K562 (cell line): Measurements from ENCODE around the gene IL17RC. TPM values are rescaled to one million over a fixed set of nuclear protein-coding genes. Genes with fewer than 3 reads are reported as not detected.
A peak's percentile ranks its signal among the peaks of the same experiment; 100 is the strongest.

ENCODE experiments used
- ATF7 ChIP-seq: fragments of 450-650 bp; IDR thresholded peaks from 2 replicates; pipeline ENCODE4 v1.7.1; 2014; ENCODE audit warnings: mild to moderate bottlenecking, moderate library complexity
- BRD9 ChIP-seq: fragments of 450-650 bp; IDR thresholded peaks from 2 replicates; pipeline ENCODE4 v1.6.1; 2018; ENCODE audit warnings: low read depth; ENCODE audit not compliant: partially characterized antibody
- CEBPB ChIP-seq: fragments of 450-650 bp; IDR thresholded peaks from 2 replicates; pipeline ENCODE4 v1.6.1; 2016; ENCODE audit warnings: missing genetic modification characterization, missing compliant biosample characterization
- EGR1 ChIP-seq: fragments of 450-650 bp; conservative IDR thresholded peaks from 2 replicates; pipeline ENCODE4 v1.6.1; 2017; ENCODE audit warnings: mild to moderate bottlenecking
- ELF1 ChIP-seq: fragments of 200-800 bp; sonication (Bioruptor generic); IDR thresholded peaks from 2 replicates; pipeline ENCODE4 v1.6.1; 2016; ENCODE audit warnings: missing genetic modification characterization, missing compliant biosample characterization
- ERF ChIP-seq: fragments of 450-650 bp; formaldehyde crosslinking; IDR thresholded peaks from 2 replicates; pipeline ENCODE4 v1.4.0; 2020; ENCODE audit warnings: mild to moderate bottlenecking, mixed read lengths
- FOXA1 ChIP-seq: fragments of 450-650 bp; IDR thresholded peaks from 2 replicates; pipeline ENCODE4 v1.6.1; 2016; ENCODE audit warnings: mild to moderate bottlenecking, borderline replicate concordance
- HNRNPLL ChIP-seq: fragments of 200-400 bp; formaldehyde crosslinking; IDR thresholded peaks from 2 replicates; pipeline ENCODE4 v1.6.1; 2017; ENCODE audit warnings: low read length, low read depth, mild to moderate bottlenecking; ENCODE audit not compliant: poor library complexity, severe bottlenecking
- MTA3 ChIP-seq: fragments of 450-650 bp; formaldehyde crosslinking; IDR thresholded peaks from 2 replicates; pipeline ENCODE4 v1.6.1; 2017; ENCODE audit warnings: mild to moderate bottlenecking, borderline replicate concordance
- POLR2A ChIP-seq: fragments of 450-650 bp; conservative IDR thresholded peaks from 2 replicates; pipeline ENCODE4 v1.6.1; 2016
- POLR2AphosphoS2 ChIP-seq: IDR thresholded peaks from 2 replicates; pipeline ENCODE4 v1.6.1; 2012; ENCODE audit warnings: low read length, improper control_type of control experiment
- POLR2B ChIP-seq: fragments of 450-650 bp; IDR thresholded peaks from 2 replicates; pipeline ENCODE4 v1.6.1; 2018; ENCODE audit warnings: low read depth; ENCODE audit not compliant: partially characterized antibody
- RBFOX2 ChIP-seq: fragments of 200-400 bp; formaldehyde crosslinking; IDR thresholded peaks from 2 replicates; pipeline ENCODE4 v1.6.1; 2017; ENCODE audit warnings: low read depth, mild to moderate bottlenecking, low read length, moderate library complexity
- RBM15 ChIP-seq: fragments of 200-400 bp; formaldehyde crosslinking; IDR thresholded peaks from 2 replicates; pipeline ENCODE4 v1.6.1; 2018; ENCODE audit warnings: mild to moderate bottlenecking, low read length, moderate library complexity; ENCODE audit not compliant: insufficient read depth
- SAFB ChIP-seq: fragments of 200-400 bp; formaldehyde crosslinking; IDR thresholded peaks from 2 replicates; pipeline ENCODE4 v1.6.1; 2017; ENCODE audit warnings: low read depth, low read length, borderline replicate concordance
- SMARCE1 ChIP-seq: fragments of 450-650 bp; IDR thresholded peaks from 2 replicates; pipeline ENCODE4 v1.7.1; 2016; ENCODE audit warnings: mild to moderate bottlenecking
- SMC3 ChIP-seq: conservative IDR thresholded peaks from 2 replicates; pipeline ENCODE4 v1.6.1; 2011; ENCODE audit warnings: low read depth, low read length, improper control_type of control experiment; ENCODE audit not compliant: insufficient read depth
- TRIM24 ChIP-seq, 2 experiments: fragments of 450-650 bp; IDR thresholded peaks; 2 replicates each; pipeline ENCODE4 v1.6.1; 2016
- ZNF583 ChIP-seq: fragments of 250-450 bp; sonication (Bioruptor Pico); IDR thresholded peaks from 2 replicates; pipeline ENCODE4 v1.4.0; 2020
- polyA plus RNA-seq, 8 experiments: library from polyadenylated mRNA; depleted of rRNA in 4 of 8; stranded (reverse) in 5 of 8; unstranded in 3 of 8; fragments of >200 nt; fragmentation: Nextera tagmentation in 2 of 8; fragmentation: Illumina TruSeq in 1 of 8; extraction: Ambion mirVana in 2 of 8; extraction: Trizol in 1 of 8; gene quantifications; 2 replicates each; pipeline versions ENCODE4 v1.2.1 to v1.2.3, GENCODE V29; 2011 to 2014; ENCODE audit warnings: inconsistent platforms in 1 of 8, missing spikeins in 1 of 8
- total RNA-seq, 7 experiments: library from RNA; depleted of rRNA in 6 of 7; stranded (reverse); fragments of >200 nt in 6 of 7; fragmentation: Illumina TruSeq in 2 of 7; extraction: Trizol in 2 of 7; gene quantifications; 2 replicates each; pipeline versions ENCODE4 v1.2.1 to v1.2.3, GENCODE V29; 2011 to 2021; ENCODE audit warnings: low replicate concordance in 1 of 7
- TF ChIP-seq, protein P1 (sequence below): fragments of 450-650 bp; IDR thresholded peaks from 2 replicates; pipeline ENCODE4 v1.6.1; 2018; ENCODE audit not compliant: partially characterized antibody
- TF ChIP-seq, protein P2 (sequence below), 3 experiments: fragments of 200-800 bp in 1 of 3; sonication (Bioruptor generic) in 1 of 3; sonication (generic) in 1 of 3; formaldehyde crosslinking in 1 of 3; IDR thresholded peaks; 2 replicates each; pipeline versions ENCODE4 v1.6.1 to v1.8.0; 2016 to 2022; ENCODE audit warnings: mild to moderate bottlenecking in 2 of 3, missing compliant biosample characterization in 2 of 3, missing genetic modification characterization in 2 of 3, missing genetic modification reagents in 1 of 3
- TF ChIP-seq, protein P3 (sequence below): sonication (generic); formaldehyde crosslinking; IDR thresholded peaks from 2 replicates; pipeline ENCODE4 v1.8.1; 2023; ENCODE audit warnings: mild to moderate bottlenecking, missing genetic modification reagents

IL17RC gene
- total and polyA plus RNA-seq, 9 of the 15 experiments (the other 6 are each of a cell fraction or from before 2014, with no cell fraction given), result 0.15 to 11.4 (median 7.1) TPM; not detected in 1

DNA sequence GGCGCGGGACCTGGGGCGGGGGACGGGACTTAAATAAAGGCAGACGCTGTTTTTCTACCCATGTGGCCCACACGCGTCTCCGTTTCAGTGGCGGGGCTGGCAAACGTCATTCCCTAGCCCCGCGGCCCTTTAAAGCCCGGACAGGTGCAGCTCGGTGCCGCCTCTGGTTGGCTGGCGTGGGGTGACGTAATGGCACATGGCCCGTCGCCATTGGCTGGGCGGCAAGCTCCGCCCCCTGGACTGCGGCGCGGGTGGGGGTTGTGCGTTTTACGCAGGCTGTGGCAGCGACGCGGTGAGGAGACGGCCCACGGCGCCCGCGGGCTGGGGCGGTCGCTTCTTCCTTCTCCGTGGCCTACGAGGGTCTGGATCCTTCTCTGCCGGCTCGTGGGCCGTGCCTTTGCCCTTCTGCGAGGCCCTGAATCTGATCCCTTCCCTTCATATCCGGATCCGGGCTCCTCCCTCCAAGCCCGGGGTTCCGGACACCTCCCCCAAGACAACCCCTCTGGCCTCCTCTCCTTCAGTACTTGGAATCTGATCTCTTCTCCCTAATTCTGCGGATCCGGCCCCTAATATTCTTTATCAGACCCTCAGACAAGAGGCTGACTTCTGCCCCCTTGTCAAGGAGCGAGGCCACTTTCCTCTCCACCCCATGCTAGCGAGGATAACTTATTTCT lies 16.8 kb downstream of the IL17RC start, which contains the start of gene CRELD1 (continued):
- 0 out of 2 replicates have a peak, but pooled peaks have one; percentile 15 for TF ChIP-seq SMARCE1
- 0 out of 2 replicates have a peak, but pooled peaks have one; percentile 71 for TF ChIP-seq ERF
- TF ChIP-seq FOXA1, result no peak
- TF ChIP-seq, protein P1, sequence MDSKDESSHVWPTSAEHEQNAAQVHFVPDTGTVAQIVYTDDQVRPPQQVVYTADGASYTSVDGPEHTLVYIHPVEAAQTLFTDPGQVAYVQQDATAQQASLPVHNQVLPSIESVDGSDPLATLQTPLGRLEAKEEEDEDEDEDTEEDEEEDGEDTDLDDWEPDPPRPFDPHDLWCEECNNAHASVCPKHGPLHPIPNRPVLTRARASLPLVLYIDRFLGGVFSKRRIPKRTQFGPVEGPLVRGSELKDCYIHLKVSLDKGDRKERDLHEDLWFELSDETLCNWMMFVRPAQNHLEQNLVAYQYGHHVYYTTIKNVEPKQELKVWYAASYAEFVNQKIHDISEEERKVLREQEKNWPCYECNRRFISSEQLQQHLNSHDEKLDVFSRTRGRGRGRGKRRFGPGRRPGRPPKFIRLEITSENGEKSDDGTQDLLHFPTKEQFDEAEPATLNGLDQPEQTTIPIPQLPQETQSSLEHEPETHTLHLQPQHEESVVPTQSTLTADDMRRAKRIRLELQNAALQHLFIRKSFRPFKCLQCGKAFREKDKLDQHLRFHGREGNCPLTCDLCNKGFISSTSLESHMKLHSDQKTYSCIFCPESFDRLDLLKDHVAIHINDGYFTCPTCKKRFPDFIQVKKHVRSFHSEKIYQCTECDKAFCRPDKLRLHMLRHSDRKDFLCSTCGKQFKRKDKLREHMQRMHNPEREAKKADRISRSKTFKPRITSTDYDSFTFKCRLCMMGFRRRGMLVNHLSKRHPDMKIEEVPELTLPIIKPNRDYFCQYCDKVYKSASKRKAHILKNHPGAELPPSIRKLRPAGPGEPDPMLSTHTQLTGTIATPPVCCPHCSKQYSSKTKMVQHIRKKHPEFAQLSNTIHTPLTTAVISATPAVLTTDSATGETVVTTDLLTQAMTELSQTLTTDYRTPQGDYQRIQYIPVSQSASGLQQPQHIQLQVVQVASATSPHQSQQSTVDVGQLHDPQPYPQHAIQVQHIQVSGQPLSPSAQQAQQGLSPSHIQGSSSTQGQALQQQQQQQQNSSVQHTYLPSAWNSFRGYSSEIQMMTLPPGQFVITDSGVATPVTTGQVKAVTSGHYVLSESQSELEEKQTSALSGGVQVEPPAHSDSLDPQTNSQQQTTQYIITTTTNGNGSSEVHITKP, result peak; percentile 60
- peak; percentile 56; the same call in 1 of the 2 replicates for TF ChIP-seq EGR1
- TF ChIP-seq, protein P2, sequence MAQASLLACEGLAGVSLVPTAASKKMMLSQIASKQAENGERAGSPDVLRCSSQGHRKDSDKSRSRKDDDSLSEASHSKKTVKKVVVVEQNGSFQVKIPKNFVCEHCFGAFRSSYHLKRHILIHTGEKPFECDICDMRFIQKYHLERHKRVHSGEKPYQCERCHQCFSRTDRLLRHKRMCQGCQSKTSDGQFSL (CRISPR knock-in tag; IDR thresholded peaks at IDR 0.05), result peak; percentile 71
- TF ChIP-seq, protein P2 (tag; IDR thresholded peaks at IDR 0.05), result no peak
- TF ChIP-seq POLR2AphosphoS2, result peak; percentile 82; the same call in 1 of the 2 replicates
- peak; percentile 39; the same call in 1 of the 2 replicates for TF ChIP-seq CEBPB
- TF ChIP-seq SAFB, result peak; percentile 91
- peak; percentile 58 for TF ChIP-seq ELF1 (tag)
- peak; percentile 88 for TF ChIP-seq RBFOX2
- no peak for TF ChIP-seq TRIM24 (IDR thresholded peaks at IDR 0.05)
- TF ChIP-seq POLR2A, result peak; percentile 91
- peak; percentile 99 for TF ChIP-seq ATF7
- peak; percentile 59 for TF ChIP-seq HNRNPLL
- TF ChIP-seq RBM15, result no peak
- TF ChIP-seq, protein P3, sequence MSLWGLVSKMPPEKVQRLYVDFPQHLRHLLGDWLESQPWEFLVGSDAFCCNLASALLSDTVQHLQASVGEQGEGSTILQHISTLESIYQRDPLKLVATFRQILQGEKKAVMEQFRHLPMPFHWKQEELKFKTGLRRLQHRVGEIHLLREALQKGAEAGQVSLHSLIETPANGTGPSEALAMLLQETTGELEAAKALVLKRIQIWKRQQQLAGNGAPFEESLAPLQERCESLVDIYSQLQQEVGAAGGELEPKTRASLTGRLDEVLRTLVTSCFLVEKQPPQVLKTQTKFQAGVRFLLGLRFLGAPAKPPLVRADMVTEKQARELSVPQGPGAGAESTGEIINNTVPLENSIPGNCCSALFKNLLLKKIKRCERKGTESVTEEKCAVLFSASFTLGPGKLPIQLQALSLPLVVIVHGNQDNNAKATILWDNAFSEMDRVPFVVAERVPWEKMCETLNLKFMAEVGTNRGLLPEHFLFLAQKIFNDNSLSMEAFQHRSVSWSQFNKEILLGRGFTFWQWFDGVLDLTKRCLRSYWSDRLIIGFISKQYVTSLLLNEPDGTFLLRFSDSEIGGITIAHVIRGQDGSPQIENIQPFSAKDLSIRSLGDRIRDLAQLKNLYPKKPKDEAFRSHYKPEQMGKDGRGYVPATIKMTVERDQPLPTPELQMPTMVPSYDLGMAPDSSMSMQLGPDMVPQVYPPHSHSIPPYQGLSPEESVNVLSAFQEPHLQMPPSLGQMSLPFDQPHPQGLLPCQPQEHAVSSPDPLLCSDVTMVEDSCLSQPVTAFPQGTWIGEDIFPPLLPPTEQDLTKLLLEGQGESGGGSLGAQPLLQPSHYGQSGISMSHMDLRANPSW (CRISPR knock-in tag), result no peak
- peak; percentile 75 for TF ChIP-seq MTA3
- TF ChIP-seq BRD9, result peak; percentile 71
- no peak for TF ChIP-seq ZNF583 (CRISPR knock-in tag)
- 0 out of 2 replicates have a peak, but pooled peaks have one; percentile 1 for TF ChIP-seq SMC3
- TF ChIP-seq POLR2B, result peak; percentile 90
